HG03135 (cell line): ENCODE measurements around the gene BICRA.

ENCODE experiments used
- ATAC-seq: cut with Tn5 transposase; IDR thresholded peaks from one replicate; pipeline ENCODE4 v1.9.1; 2021; ENCODE audit warnings: mild to moderate bottlenecking, moderate library complexity; ENCODE audit not compliant: unreplicated experiment

BICRA gene

GRCh38 chr19:47600246-47601179 lies 8.4 kb upstream of the BICRA start:
- peak; percentile 96 for ATAC-seq

GRCh38 chr19:47601180-47601904 lies 7.6 kb upstream of the BICRA start:
- no peak for ATAC-seq

- no peak for ATAC-seq
These were observed 5.0 kb upstream of the BICRA start for GRCh38 chr19:47603706-47604565.

- ATAC-seq: no peak
These were observed 1.3 kb upstream of the BICRA start for GRCh38 chr19:47607564-47608073.

- ATAC-seq: peak; percentile 70
These were observed 638 bp upstream of the BICRA start for GRCh38 chr19:47608074-47608918.

- ATAC-seq: no peak
These were observed 1.3 kb downstream of the BICRA start for GRCh38 chr19:47609906-47610894.

- ATAC-seq: no peak
These were observed 2.0 kb downstream of the BICRA start for GRCh38 chr19:47610902-47611301.

GRCh38 chr19:47613165-47614020 lies 4.5 kb downstream of the BICRA start:
- ATAC-seq: no peak

GRCh38 chr19:47614021-47614295 lies 5.0 kb downstream of the BICRA start:
- no peak for ATAC-seq

GRCh38 chr19:47614559-47614958 lies 5.6 kb downstream of the BICRA start:
- no peak for ATAC-seq

GRCh38 chr19:47615230-47615629 lies 6.3 kb downstream of the BICRA start:
- ATAC-seq: no peak

GRCh38 chr19:47615714-47616113 lies 6.8 kb downstream of the BICRA start:
- ATAC-seq: no peak

- no peak for ATAC-seq
These were observed 9.8 kb downstream of the BICRA start for GRCh38 chr19:47618771-47619170.

- no peak for ATAC-seq
These were observed 10.8 kb downstream of the BICRA start for GRCh38 chr19:47619763-47620162.

- ATAC-seq: no peak
These were observed 14.4 kb downstream of the BICRA start for GRCh38 chr19:47623151-47623920.

- ATAC-seq: no peak
These were observed 15.0 kb downstream of the BICRA start for GRCh38 chr19:47623921-47624391.

- ATAC-seq: no peak
These were observed 16.7 kb downstream of the BICRA start for GRCh38 chr19:47625650-47626049.
